Endothelial cell of umbilical vein (primary cell): ENCODE measurements around the gene TOR1A. TPM values are rescaled to one million over a fixed set of nuclear protein-coding genes. Genes with fewer than 3 reads are reported as not detected.

Source experiments
- BruUV-seq: library from RNA; stranded (reverse); fragments of 400-500 nt; replicated peaks from 2 replicates; lab custom pipeline; 2021; lab: Mats Ljungman, UMichigan
- CTCF ChIA-PET: fragments of 300-600, 350-600 bp; sonication (Branson Sonifier 250); formaldehyde crosslinking; loops from one replicate; lab custom pipeline; 2021; ENCODE audit warnings: antibody characterized with exemption, inconsistent platforms; lab: Charles Lee
- POLR2A ChIA-PET: fragments of 300-600, 350-600 bp; sonication (Branson Sonifier 250); formaldehyde crosslinking; loops from one replicate; lab custom pipeline; 2021; ENCODE audit warnings: antibody characterized with exemption, inconsistent platforms; lab: Charles Lee
- DNase-seq: peaks from one replicate; pipeline ENCODE4 v3.0.0-alpha.2; 2011; ENCODE audit warnings: low read depth, low spot score
- FAIRE-seq: peaks from 2 replicates; lab custom pipeline; 2011; peaks lifted over from hg19 to GRCh38; lab: Jason Lieb, UNC
- H2AFZ ChIP-seq: 2 replicates; pipeline ENCODE4 v1.6.0; 2012; ENCODE audit warnings: low read depth, low read length, control low read depth, inconsistent platforms
- H3K27ac ChIP-seq: 2 replicates; pipeline ENCODE4 v1.5.1; 2011; ENCODE audit warnings: low read depth, mild to moderate bottlenecking, control low read depth, low read length, moderate library complexity; ENCODE audit not compliant: insufficient read depth
- H3K27me3 ChIP-seq, 2 experiments: 2 replicates each; pipeline versions ENCODE4 v1.6.0 to v1.6.1; 2011; ENCODE audit warnings: low read length in 2 of 2, mixed read lengths in 1 of 2; ENCODE audit not compliant: control insufficient read depth in 2 of 2, insufficient read depth in 2 of 2
- H3K36me3 ChIP-seq, 2 experiments: 2 replicates in 1 of 2; 3 replicates in 1 of 2; pipeline ENCODE4 v1.5.1; 2011; ENCODE audit warnings: low read length in 2 of 2, mild to moderate bottlenecking in 1 of 2, moderate library complexity in 1 of 2; ENCODE audit not compliant: control insufficient read depth in 2 of 2, insufficient read depth in 2 of 2; ENCODE audit errors: extremely low read depth in 1 of 2
- H3K4me1 ChIP-seq: 3 replicates; pipeline ENCODE4 v1.5.1; 2011; ENCODE audit warnings: mild to moderate bottlenecking, low read length; ENCODE audit not compliant: control insufficient read depth, insufficient read depth; ENCODE audit errors: extremely low read depth
- H3K4me2 ChIP-seq: 2 replicates; pipeline ENCODE4 v1.6.1; 2011; ENCODE audit warnings: low read length, control low read depth, mixed read lengths; ENCODE audit not compliant: insufficient read depth
- H3K4me3 ChIP-seq, 3 experiments: fragments of 200-600 bp in 1 of 3; sonication (generic), shearing (Covaris generic) in 1 of 3; replicated peaks in 1 of 3; 2 replicates each; pipeline ENCODE4 v1.5.1; 2011 to 2016; ENCODE audit warnings: control low read depth in 3 of 3, low read length in 3 of 3, mild to moderate bottlenecking in 2 of 3, inconsistent platforms in 1 of 3, low read depth in 1 of 3, moderate library complexity in 1 of 3; ENCODE audit not compliant: insufficient read depth in 1 of 3
- H3K79me2 ChIP-seq: 2 replicates; pipeline ENCODE4 v1.6.0; 2012; ENCODE audit warnings: low read length, inconsistent platforms; ENCODE audit not compliant: control insufficient read depth, insufficient read depth
- H3K9ac ChIP-seq: replicated peaks from 2 replicates; pipeline ENCODE3; 2011; ENCODE audit warnings: low read length, control low read depth; ENCODE audit not compliant: insufficient read depth; ENCODE audit errors: extremely low read depth
- H3K9me1 ChIP-seq: replicated peaks from 3 replicates; pipeline ENCODE4 v1.6.0; 2011; ENCODE audit warnings: mild to moderate bottlenecking, low read length; ENCODE audit not compliant: control insufficient read depth, insufficient read depth; ENCODE audit errors: extremely low read depth
- H3K9me3 ChIP-seq: replicated peaks from 2 replicates; pipeline ENCODE4 v1.5.1; 2012; ENCODE audit warnings: low read length, inconsistent platforms; ENCODE audit not compliant: control insufficient read depth, insufficient read depth
- H4K20me1 ChIP-seq: replicated peaks from 2 replicates; pipeline ENCODE3; 2011; ENCODE audit warnings: mild to moderate bottlenecking, low read length; ENCODE audit not compliant: control insufficient read depth, insufficient read depth; ENCODE audit errors: extremely low read depth
- CTCF ChIP-seq, 2 donors: IDR thresholded peaks; 1 replicate in 1 of 2; 2 replicates in 1 of 2; pipeline ENCODE4 v1.5.1; 2011; ENCODE audit warnings: low read length in 2 of 2, mild to moderate bottlenecking in 2 of 2, moderate library complexity in 2 of 2, control low read depth in 1 of 2, inconsistent platforms in 1 of 2, low read depth in 1 of 2; ENCODE audit not compliant: insufficient read depth in 1 of 2; ENCODE audit errors: extremely low read depth in 1 of 2
- FOS ChIP-seq: IDR thresholded peaks from 2 replicates; pipeline ENCODE4 v1.6.1; 2011; ENCODE audit warnings: mild to moderate bottlenecking, low read length, moderate library complexity, borderline replicate concordance; ENCODE audit not compliant: insufficient read depth
- dilution Hi-C: fragments of 300-500 bp; cut with MboI; formaldehyde crosslinking; loops from one replicate; pipeline ENCODE4 v1.15.0; 2019; ENCODE audit warnings: low sequenced_read_pairs; ENCODE audit not compliant: extremely low pct_ligation_motif_present
- intact Hi-C: fragments of 100-400 bp; cut with micrococcal nuclease; formaldehyde crosslinking; loops from one replicate; pipeline ENCODE4 v1.10.0; 2022
- polyA plus RNA-seq, 4 experiments: library from polyadenylated mRNA; depleted of rRNA in 3 of 4; stranded (reverse) in 3 of 4; unstranded in 1 of 4; fragments of >200 nt; gene quantifications; 2 replicates each; pipeline versions ENCODE4 v1.2.1 to v1.2.3, GENCODE V29; 2011 to 2012; ENCODE audit warnings: missing spikeins in 1 of 4
- total RNA-seq: library from RNA; stranded (reverse); gene quantifications from 2 replicates; pipeline ENCODE4 v1.2.3, GENCODE V29; 2021

TOR1A gene
- total and polyA plus RNA-seq, 2 donors (not counting 3 experiments of a cell fraction or from before 2014, with no cell fraction given) = 57.8 to 89.8 TPM

GRCh38 chr9:129773262-129774048 is 50.5 kb downstream of the TOR1A start:
- H3K4me2 ChIP-seq = no peak overlapping the region
- dilution Hi-C loops = no loop called here
- no peak overlapping the region for H3K27ac ChIP-seq

More at GRCh38 chr9:129773262-129774048, 50.5 kb downstream of the TOR1A start:
- TF ChIP-seq FOS (peak; percentile 69), CTCF (IDR thresholded peaks at IDR 0.05; ENCODE audit: extremely low read depth in 1 of 2, insufficient read depth in 1 of 2, low read depth in 1 of 2, low read length in 2 of 2) (no peak)
- ChIA-PET POLR2A (no interaction called here), CTCF (interaction anchor here (1.0 to 2.1 kb wide), 4 partner anchors 9 to 47 kb away, joined by 3 to 8 read pairs (median 4); no protein-coding TSS in a partner anchor)
- Histone ChIP-seq H3K9me1 (no peaks in the 10 kb centered on the region), H3K79me2 (no peaks in the 10 kb centered on the region), H4K20me1 (no peaks in the 10 kb centered on the region), H3K9ac (no peak overlapping the region), H3K4me1 (peaks cover 4% of the 10 kb centered on the region), H3K4me3 (no peak overlapping the region), H2AFZ (no peak overlapping the region), H3K36me3 (no peaks in the 10 kb centered on the region), H3K9me3 (no peaks in the 10 kb centered on the region), H3K27me3 (peaks cover 0 to 2% of the 10 kb centered on the region in 2 experiments)
- FAIRE-seq (no peak), DNase-seq (no peak)
- intact Hi-C loops = no loop called here
- BruUV-seq = no TSS peak
